GM12878 (cell line): ENCODE data around the gene LIG1. TPM values are rescaled to one million over a fixed set of nuclear protein-coding genes. Genes with fewer than 3 reads are reported as not detected.

ENCODE experiments used
- BCL3 ChIP-seq: IDR thresholded peaks from 2 replicates; pipeline ENCODE4 v1.6.1; 2011; ENCODE audit warnings: borderline replicate concordance, low read depth, mild to moderate bottlenecking, moderate library complexity, low read length; ENCODE audit not compliant: insufficient read depth, poor library complexity, severe bottlenecking
- CBFB ChIP-seq: IDR thresholded peaks from 2 replicates; pipeline ENCODE4 v1.6.1; 2016; ENCODE audit warnings: antibody characterized with exemption, low read depth
- EZH2 ChIP-seq: IDR thresholded peaks from 2 replicates; pipeline ENCODE4 v1.6.1; 2012; ENCODE audit warnings: low read depth, mild to moderate bottlenecking, control low read depth, inconsistent platforms, low read length, borderline replicate concordance; ENCODE audit not compliant: control insufficient read depth
- IKZF1 ChIP-seq: fragments of 450-650 bp; conservative IDR thresholded peaks from 2 replicates; pipeline ENCODE4 v1.6.1; 2017; ENCODE audit warnings: antibody characterized with exemption, mild to moderate bottlenecking
- IRF3 ChIP-seq: fragments of 450-650 bp; IDR thresholded peaks from 2 replicates; pipeline ENCODE4 v1.6.1; 2014; ENCODE audit warnings: mild to moderate bottlenecking
- KLF5 ChIP-seq: fragments of 450-650 bp; IDR thresholded peaks from 2 replicates; pipeline ENCODE4 v1.6.1; 2014; ENCODE audit warnings: mild to moderate bottlenecking; ENCODE audit not compliant: partially characterized antibody
- MTA3 ChIP-seq: IDR thresholded peaks from 2 replicates; pipeline ENCODE4 v1.6.1; 2012; ENCODE audit warnings: low read length, inconsistent platforms, borderline replicate concordance
- NBN ChIP-seq: fragments of 450-650 bp; IDR thresholded peaks from 2 replicates; pipeline ENCODE4 v1.6.1; 2016
- NKRF ChIP-seq: fragments of 450-650 bp; conservative IDR thresholded peaks from 2 replicates; pipeline ENCODE4 v1.6.1; 2017; ENCODE audit warnings: mild to moderate bottlenecking, moderate library complexity
- SKIL ChIP-seq: fragments of 450-650 bp; IDR thresholded peaks from 2 replicates; pipeline ENCODE4 v1.6.1; 2017; ENCODE audit warnings: mild to moderate bottlenecking, low read depth, inconsistent platforms; ENCODE audit not compliant: poor library complexity, severe bottlenecking
- SMARCA5 ChIP-seq: fragments of 450-650 bp; IDR thresholded peaks from 2 replicates; pipeline ENCODE4 v1.6.1; 2017; ENCODE audit warnings: mild to moderate bottlenecking
- SMC3 ChIP-seq: IDR thresholded peaks from 2 replicates; pipeline ENCODE4 v1.6.1; 2011; ENCODE audit warnings: low read length, improper control_type of control experiment, borderline replicate concordance
- SREBF2 ChIP-seq: IDR thresholded peaks from 2 replicates; pipeline ENCODE4 v1.6.1; 2012; ENCODE audit warnings: mild to moderate bottlenecking, low read length
- SUPT20H ChIP-seq: IDR thresholded peaks from 2 replicates; pipeline ENCODE4 v1.6.1; 2011; ENCODE audit warnings: low read depth, mild to moderate bottlenecking, low read length, moderate library complexity, borderline replicate concordance; ENCODE audit not compliant: control insufficient read depth
- SUZ12 ChIP-seq: fragments of 200-600 bp; sonication (generic); IDR thresholded peaks from one replicate; pipeline ENCODE4 v1.6.1; 2018; ENCODE audit warnings: antibody characterized with exemption, mild to moderate bottlenecking; ENCODE audit not compliant: unreplicated experiment
- WRNIP1 ChIP-seq: IDR thresholded peaks from 2 replicates; pipeline ENCODE4 v1.6.1; 2011; ENCODE audit warnings: low read depth, low read length, improper control_type of control experiment, borderline replicate concordance
- ZNF207 ChIP-seq: fragments of 450-650 bp; IDR thresholded peaks from 2 replicates; pipeline ENCODE4 v1.6.1; 2014; ENCODE audit warnings: antibody characterized with exemption, mild to moderate bottlenecking, borderline replicate concordance
- ZNF687 ChIP-seq: fragments of 450-650 bp; IDR thresholded peaks from 2 replicates; pipeline ENCODE4 v1.6.1; 2017; ENCODE audit warnings: mild to moderate bottlenecking, moderate library complexity
- polyA plus RNA-seq, 11 experiments: library from polyadenylated mRNA; depleted of rRNA in 4 of 11; unstranded in 6 of 11; stranded (reverse) in 5 of 11; fragments of >200 nt; fragmentation: Nextera tagmentation in 4 of 11; fragmentation: Illumina TruSeq in 1 of 11; extraction: Ambion mirVana in 4 of 11; extraction: Trizol in 1 of 11; gene quantifications; 1 replicate in 1 of 11; 2 replicates in 10 of 11; pipeline versions ENCODE4 v1.2.1 to v1.2.3, GENCODE V29; 2011 to 2016; ENCODE audit warnings: inconsistent platforms in 2 of 11, missing spikeins in 2 of 11, low read depth in 1 of 11
- total RNA-seq, 4 experiments: library from RNA; depleted of rRNA in 3 of 4; stranded (reverse); fragments of >200 nt in 3 of 4; fragmentation: Illumina TruSeq in 1 of 4; extraction: Trizol in 1 of 4; gene quantifications; 2 replicates each; pipeline versions ENCODE4 v1.2.1 to v1.2.3, GENCODE V29; 2013 to 2021

Gene LIG1
- total and polyA plus RNA-seq, 10 of the 15 experiments (the other 5 are each of a cell fraction or from before 2014, with no cell fraction given): 7.8 to 117 (median 73.7) TPM

GRCh38 chr19:48121909-48122371 is 48.2 kb downstream of the LIG1 start (continued):
- TF ChIP-seq MTA3 (no peak), SUPT20H (no peak), EZH2 (no peak), NBN (peak; percentile 55; the same call in 1 of the 2 replicates), IRF3 (no peak), BCL3 (no peak), SUZ12 (no peak), SMC3 (no peak), KLF5 (no peak), NKRF (no peak), WRNIP1 (no peak), SKIL (no peak), CBFB (no peak), SMARCA5 (no peak), IKZF1 (peak; percentile 45), ZNF687 (peak; percentile 46; the same call in 1 of the 2 replicates), ZNF207 (no peak), SREBF2 (no peak)
